Embryonic facial prominence (tissue), 1 donor: ENCODE measurements around the gene SAMHD1.
"Not testable (repeated sequence)": the region's sequence is repeated elsewhere in the genome, so short reads cannot be mapped to it uniquely, and the experiment has no call there.

Experiments
- DNase-seq: peaks from one replicate; pipeline ENCODE4 v3.0.0-alpha.2; 2016; ENCODE audit errors: extremely low spot score

Gene SAMHD1

GRCh38 chr20:36956016-36956415, 4.5 kb upstream of the SAMHD1 start:
- no peak for DNase-seq

- DNase-seq = no peak
Measured at GRCh38 chr20:36951979-36952738, 651 bp upstream of the SAMHD1 start.

GRCh38 chr20:36950414-36951197, 902 bp downstream of the SAMHD1 start:
- no peak for DNase-seq

GRCh38 chr20:36941401-36941835, 10.1 kb downstream of the SAMHD1 start:
- DNase-seq = no peak

GRCh38 chr20:36937402-36937770, 14.1 kb downstream of the SAMHD1 start:
- no peak for DNase-seq

- not testable (repeated sequence) for DNase-seq
Measured at GRCh38 chr20:36936761-36937401, 14.6 kb downstream of the SAMHD1 start.

GRCh38 chr20:36936341-36936740, 15.2 kb downstream of the SAMHD1 start:
- no peak for DNase-seq

GRCh38 chr20:36933571-36933970, 17.9 kb downstream of the SAMHD1 start:
- DNase-seq = not testable (repeated sequence)

- no peak for DNase-seq
Measured at GRCh38 chr20:36932476-36933426, 18.8 kb downstream of the SAMHD1 start.

- not testable (repeated sequence) for DNase-seq
Measured at GRCh38 chr20:36932067-36932466, 19.4 kb downstream of the SAMHD1 start.

- no peak for DNase-seq
Measured at GRCh38 chr20:36929691-36930090, 21.8 kb downstream of the SAMHD1 start.

- no peak for DNase-seq
Measured at GRCh38 chr20:36929290-36929689, 22.2 kb downstream of the SAMHD1 start.

- no peak for DNase-seq
Measured at GRCh38 chr20:36927704-36928103, 23.8 kb downstream of the SAMHD1 start.

GRCh38 chr20:36926653-36927200, 24.8 kb downstream of the SAMHD1 start:
- no peak for DNase-seq

- DNase-seq = no peak
Measured at GRCh38 chr20:36925234-36925633, 26.3 kb downstream of the SAMHD1 start.

GRCh38 chr20:36924167-36925045, 27.1 kb downstream of the SAMHD1 start:
- no peak for DNase-seq

GRCh38 chr20:36920334-36920730, 31.2 kb downstream of the SAMHD1 start:
- no peak for DNase-seq

GRCh38 chr20:36919715-36920333, 31.7 kb downstream of the SAMHD1 start:
- DNase-seq = peak; percentile 21

GRCh38 chr20:36917943-36918342, 33.6 kb downstream of the SAMHD1 start:
- DNase-seq = no peak

- DNase-seq = no peak
Measured at GRCh38 chr20:36917240-36917639, 34.3 kb downstream of the SAMHD1 start.
